Hindlimb muscle (tissue), 1 donor: ENCODE data around the gene PRKCA. TPM values are rescaled to one million over a fixed set of nuclear protein-coding genes. Genes with fewer than 3 reads are reported as not detected.

ENCODE experiments used
- DNase-seq: peaks from one replicate; pipeline ENCODE4 v3.0.0-alpha.2; 2013
- polyA plus RNA-seq: library from polyadenylated mRNA; unstranded; fragments of 120-200 nt; gene quantifications from one replicate; pipeline ENCODE4 v1.2.1, GENCODE V29; 2013; ENCODE audit not compliant: insufficient read length

Gene PRKCA
- polyA plus RNA-seq, 1 donor = 2.9 TPM

DNA sequence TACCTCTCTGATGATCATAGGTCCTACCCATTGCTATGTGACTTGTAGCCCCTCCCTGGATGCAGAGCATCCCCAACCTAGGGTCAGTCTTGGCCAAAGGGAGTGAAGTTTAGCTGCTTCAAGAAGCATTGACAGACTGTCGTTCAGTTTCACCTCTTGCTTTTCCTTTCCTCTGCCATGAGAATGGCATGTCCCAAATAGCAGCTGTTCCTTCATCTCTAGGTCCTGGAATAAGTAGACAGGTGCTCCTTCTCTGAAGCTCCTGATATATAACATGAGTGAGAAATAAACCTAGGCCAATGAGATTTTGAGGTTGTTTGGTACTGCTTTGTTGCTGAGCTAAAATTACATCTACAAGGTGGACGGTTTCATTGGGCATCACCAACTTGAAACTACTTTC, 328.0 kb downstream of the PRKCA start:
- DNase-seq = no peak

DNA sequence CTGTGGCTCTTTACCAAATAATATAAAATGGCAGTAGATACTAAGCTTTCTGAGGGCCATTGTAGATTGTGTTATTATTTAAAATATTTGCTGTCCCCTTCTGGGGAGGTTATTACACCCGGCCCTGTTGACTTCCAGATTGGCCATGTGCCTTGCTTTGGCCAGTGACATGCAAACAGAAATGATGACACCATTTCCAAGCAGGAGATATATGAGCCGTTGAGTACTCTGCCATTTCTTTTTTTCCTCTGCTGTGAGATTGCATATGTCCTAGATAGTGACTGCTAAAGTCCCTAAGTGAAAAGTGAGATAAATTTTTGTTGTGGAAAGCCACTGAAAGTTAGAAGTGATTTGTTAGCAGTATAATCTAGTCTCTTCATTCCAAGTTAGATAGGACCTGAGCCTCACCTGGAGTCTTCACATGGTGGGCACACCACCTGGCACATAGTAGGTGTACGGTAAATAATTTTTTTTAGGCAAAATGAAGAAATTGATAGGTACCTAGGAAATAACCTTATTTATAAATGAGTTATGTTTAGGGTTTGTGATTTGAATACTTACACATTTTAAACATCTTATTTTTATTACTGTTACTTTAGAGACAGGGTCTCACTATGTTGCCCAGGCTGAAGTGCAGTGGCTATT, 328.5 kb downstream of the PRKCA start:
- no peak for DNase-seq

DNA sequence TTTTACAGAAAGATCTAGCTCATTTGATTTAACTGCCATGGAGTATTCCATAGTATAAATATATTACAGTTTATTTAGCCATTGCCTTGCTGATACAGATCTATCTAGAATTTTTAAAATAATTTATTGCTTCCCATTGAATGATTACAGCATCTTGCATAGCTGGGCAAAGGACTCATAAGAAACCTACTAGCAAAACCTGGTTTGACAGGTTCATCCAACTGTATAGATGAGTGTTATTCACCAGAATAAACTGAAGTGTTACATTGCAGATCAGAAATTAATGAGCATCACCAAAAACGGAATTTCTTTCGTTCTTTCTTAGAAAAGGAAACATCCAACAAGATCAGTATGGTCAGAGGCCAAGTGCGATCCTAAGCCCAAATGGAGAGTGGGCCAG, 330.3 kb downstream of the PRKCA start:
- DNase-seq = no peak

GRCh38 chr17:66633317-66633965, 331.0 kb downstream of the PRKCA start:
- DNase-seq = no peak

DNA sequence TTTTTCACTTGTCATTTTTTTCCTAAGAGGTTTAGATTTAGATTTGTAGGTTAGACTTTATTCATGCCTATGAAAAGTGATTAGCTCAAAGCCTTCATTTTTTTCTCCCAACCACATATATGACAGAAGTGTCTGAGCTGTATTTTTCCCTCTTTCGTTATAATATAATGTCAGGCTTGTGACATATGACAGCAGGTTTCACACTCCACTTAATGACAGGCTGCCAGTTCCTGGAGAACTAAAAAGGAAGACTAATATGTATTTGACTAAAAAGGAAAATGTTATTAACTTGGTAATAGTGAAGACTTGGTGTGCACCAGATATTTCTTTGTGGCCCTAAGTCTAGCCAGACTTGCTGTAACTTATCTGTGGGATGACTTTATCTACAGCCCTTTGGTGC, 331.8 kb downstream of the PRKCA start:
- DNase-seq = no peak

- no peak for DNase-seq
Observed at GRCh38 chr17:66635386-66636045, 333.1 kb downstream of the PRKCA start.

DNA sequence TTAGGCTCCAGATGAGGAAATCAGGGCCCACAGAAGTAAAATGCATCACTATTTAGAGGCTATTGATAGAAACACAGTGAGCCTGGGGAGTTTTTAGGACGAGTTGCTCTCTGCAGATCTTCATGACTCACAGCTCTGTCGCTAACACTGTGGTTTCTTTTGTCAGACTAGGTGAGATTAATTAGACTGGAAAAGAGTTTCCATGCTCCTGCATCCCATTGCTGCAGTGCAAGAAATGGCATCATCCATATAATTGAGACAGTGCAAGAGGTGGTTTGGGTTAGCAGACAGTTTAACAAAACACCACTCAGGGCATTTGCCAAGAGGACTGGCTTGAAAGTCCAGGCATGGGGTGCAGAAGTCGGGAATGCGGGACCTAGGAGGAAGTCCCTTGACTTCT, 333.7 kb downstream of the PRKCA start:
- no peak for DNase-seq

GRCh38 chr17:66637491-66637890, 335.1 kb downstream of the PRKCA start:
- no peak for DNase-seq

GRCh38 chr17:66638707-66639479, 336.5 kb downstream of the PRKCA start:
- DNase-seq = no peak

- no peak for DNase-seq
Observed at GRCh38 chr17:66643815-66644710, 341.6 kb downstream of the PRKCA start.

DNA sequence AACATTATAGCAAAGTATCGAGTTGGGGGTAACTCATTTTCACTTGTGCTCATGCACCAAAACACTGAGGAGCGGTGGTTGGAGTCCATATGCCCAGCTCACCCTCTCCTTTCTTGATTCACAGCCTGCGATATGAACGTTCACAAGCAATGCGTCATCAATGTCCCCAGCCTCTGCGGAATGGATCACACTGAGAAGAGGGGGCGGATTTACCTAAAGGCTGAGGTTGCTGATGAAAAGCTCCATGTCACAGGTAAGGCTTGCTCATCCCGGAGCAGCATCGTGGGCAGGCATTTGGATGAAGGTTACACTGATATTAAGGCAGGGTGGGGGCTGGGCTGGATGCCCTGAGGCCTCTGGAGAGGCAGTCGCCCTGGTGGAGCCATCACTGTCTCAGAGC, 342.8 kb downstream of the PRKCA start:
- DNase-seq = no peak

- no peak for DNase-seq
Observed at GRCh38 chr17:66647391-66647983, 345.1 kb downstream of the PRKCA start.

DNA sequence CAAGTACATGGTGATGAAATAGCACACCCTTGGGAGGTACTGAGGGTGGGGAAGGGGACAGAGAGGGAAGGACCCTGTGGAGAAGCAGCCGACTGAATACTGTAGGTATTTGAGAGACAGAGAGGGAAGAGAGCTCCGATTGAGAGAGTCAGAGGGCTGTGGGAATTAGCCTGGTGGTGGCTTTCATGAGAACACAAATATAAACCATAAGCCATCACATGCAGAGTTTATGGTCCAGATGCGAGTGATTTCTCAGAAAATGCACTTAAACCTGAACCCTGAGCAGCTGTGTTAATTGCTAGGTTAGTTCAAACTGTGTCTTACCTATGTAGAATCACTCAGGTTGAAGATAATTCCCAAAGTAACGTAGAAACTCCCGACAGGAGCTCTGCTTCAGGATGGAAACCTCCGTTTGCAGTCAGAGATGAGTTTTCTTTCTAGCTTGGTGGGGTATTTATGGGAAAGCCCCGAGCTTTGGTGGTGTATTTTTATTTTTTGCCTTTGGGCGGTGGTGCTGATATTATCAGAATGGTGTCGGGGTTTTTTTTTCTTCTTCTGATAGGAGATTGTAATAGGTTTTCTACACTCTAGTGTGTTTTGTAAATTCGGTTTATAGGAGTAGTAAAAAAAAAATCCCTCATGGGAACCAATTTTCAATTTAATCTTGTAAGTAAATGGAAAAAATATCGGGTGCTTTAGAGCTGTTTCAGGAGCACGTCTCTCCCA, 347.6 kb downstream of the PRKCA start:
- DNase-seq = no peak

GRCh38 chr17:66650544-66650877, 348.1 kb downstream of the PRKCA start:
- DNase-seq = no peak

- no peak for DNase-seq
Observed at GRCh38 chr17:66652840-66653507, 350.6 kb downstream of the PRKCA start.

GRCh38 chr17:66654106-66654740, 351.8 kb downstream of the PRKCA start:
- DNase-seq = no peak

DNA sequence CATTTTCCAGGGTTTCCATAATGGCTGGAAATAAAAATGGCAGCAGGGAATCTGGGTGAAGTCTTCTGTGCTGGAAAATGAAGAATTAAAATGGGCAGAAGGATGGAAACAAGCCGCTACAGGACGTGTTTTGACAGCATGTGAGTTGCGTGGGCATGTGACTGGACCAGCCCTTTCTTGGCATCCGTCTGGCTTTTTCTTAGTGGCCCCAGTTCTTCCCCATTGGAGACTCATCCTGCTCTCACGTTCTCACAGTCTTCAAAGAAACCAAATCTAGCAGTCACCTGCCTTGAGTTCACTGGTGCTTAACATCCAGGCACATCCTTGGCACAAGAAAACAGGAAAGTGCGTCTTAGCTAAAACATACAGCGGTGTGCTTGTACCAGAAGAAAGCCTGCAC, 352.4 kb downstream of the PRKCA start:
- no peak for DNase-seq

- DNase-seq = no peak
Observed at GRCh38 chr17:66655461-66655860, 353.0 kb downstream of the PRKCA start.

DNA sequence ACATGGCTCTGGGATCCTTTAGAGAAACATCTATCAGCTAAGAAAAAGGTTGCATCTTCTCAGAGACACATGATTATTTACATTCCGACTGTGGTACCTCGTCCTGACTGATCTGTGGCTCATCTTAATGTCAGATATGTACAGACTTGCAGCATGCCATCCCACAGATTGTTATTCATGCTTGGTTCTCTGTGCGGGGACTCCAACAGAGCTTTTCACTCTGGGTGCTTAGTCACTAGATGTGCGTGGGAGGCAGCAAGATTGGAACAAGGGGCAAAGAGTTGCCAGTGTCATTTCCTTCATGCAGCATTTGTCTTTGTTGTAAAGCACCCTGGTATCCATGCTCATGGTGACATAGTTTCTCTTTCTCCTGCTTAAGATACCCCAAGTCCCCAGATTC, 353.4 kb downstream of the PRKCA start:
- no peak for DNase-seq
